SU-DHL-6 (cell line): ENCODE results near the gene RIN1.

Experiments
- H2AFZ ChIP-seq: fragments of 200-600 bp; sonication (generic); 2 replicates; pipeline ENCODE4 v1.6.1; 2014; ENCODE audit warnings: low read depth, mild to moderate bottlenecking, moderate library complexity, mixed read lengths, antibody characterized with exemption, low read length; ENCODE audit not compliant: severe bottlenecking
- H3F3A ChIP-seq: fragments of 200-600 bp; shearing (Covaris generic); 2 replicates; pipeline ENCODE4 v1.6.0; 2016; ENCODE audit warnings: antibody characterized with exemption, mild to moderate bottlenecking; ENCODE audit not compliant: insufficient read depth
- H3K27ac ChIP-seq: fragments of 200-600 bp; sonication (generic); 2 replicates; pipeline ENCODE4 v1.5.1; 2016; ENCODE audit warnings: low read depth, mild to moderate bottlenecking, low read length, moderate library complexity, mixed read lengths
- H3K27me3 ChIP-seq: fragments of 200-600 bp; sonication (generic), shearing (Covaris generic); 2 replicates; pipeline ENCODE4 v1.6.0; 2014; ENCODE audit warnings: mild to moderate bottlenecking, low read length
- H3K36me3 ChIP-seq: fragments of 200-600 bp; sonication (generic); 2 replicates; pipeline ENCODE4 v1.6.1; 2014; ENCODE audit warnings: mild to moderate bottlenecking, low read length, mixed read lengths
- H3K4me2 ChIP-seq: fragments of 300-600, 200-600 bp; shearing (Covaris generic), sonication (generic); 2 replicates; pipeline ENCODE4 v1.6.0; 2014; ENCODE audit warnings: low read length, low read depth, mild to moderate bottlenecking; ENCODE audit not compliant: poor library complexity, severe bottlenecking
- H3K4me3 ChIP-seq: fragments of 200-600 bp; sonication (generic); 2 replicates; pipeline ENCODE4 v1.5.1; 2014; ENCODE audit warnings: antibody characterized with exemption, low read length, mild to moderate bottlenecking, mixed read lengths; ENCODE audit not compliant: insufficient read depth, poor library complexity, severe bottlenecking
- H3K79me2 ChIP-seq: fragments of 200-600 bp; sonication (generic); 2 replicates; pipeline ENCODE4 v1.6.1; 2014; ENCODE audit warnings: mild to moderate bottlenecking, low read length, moderate library complexity; ENCODE audit not compliant: insufficient read depth
- H3K9ac ChIP-seq: fragments of 200-600 bp; sonication (generic); 2 replicates; pipeline ENCODE4 v1.7.0; 2014; ENCODE audit warnings: mild to moderate bottlenecking, low read length
- H3K9me2 ChIP-seq: fragments of 200-600 bp; sonication (generic); replicated peaks from 2 replicates; pipeline ENCODE4 v1.6.1; 2014; ENCODE audit warnings: low read length; ENCODE audit not compliant: insufficient read depth
- H3K9me3 ChIP-seq: fragments of 200-600 bp; sonication (generic); 2 replicates; pipeline ENCODE4 v1.6.1; 2014; ENCODE audit warnings: low read length, mixed read lengths; ENCODE audit not compliant: insufficient read depth
- H4K20me1 ChIP-seq: fragments of 200-600 bp; sonication (generic); 2 replicates; pipeline ENCODE4 v1.6.1; 2014; ENCODE audit warnings: low read depth, mild to moderate bottlenecking, antibody characterized with exemption, low read length, moderate library complexity, mixed read lengths
- CTCF ChIP-seq: fragments of 200-600 bp; sonication (generic); IDR thresholded peaks from one replicate; pipeline ENCODE4 v1.5.1; 2017; ENCODE audit warnings: antibody characterized with exemption, mild to moderate bottlenecking, low read length, moderate library complexity; ENCODE audit not compliant: insufficient read depth, poor library complexity, severe bottlenecking
- EZH2phosphoT487 ChIP-seq: fragments of 200-600 bp; sonication (generic), shearing (Covaris generic); conservative IDR thresholded peaks from 2 replicates; pipeline ENCODE4 v1.6.1; 2018; ENCODE audit warnings: mild to moderate bottlenecking, antibody characterized with exemption, low read length, moderate library complexity, mixed read lengths

The RIN1 gene

GRCh38 chr11:66334605-66335442, 1.4 kb downstream of the RIN1 start:
- Histone ChIP-seq H3K36me3 (no peaks in the 10 kb centered on the region), H3F3A (no peaks in the 10 kb centered on the region), H3K27ac (no peak overlapping the region), H2AFZ (no peak overlapping the region), H3K9ac (no peak overlapping the region), H3K4me2 (no peak overlapping the region), H3K27me3 (no peaks in the 10 kb centered on the region), H3K9me3 (no peaks in the 10 kb centered on the region), H3K9me2 (no peaks in the 10 kb centered on the region), H3K4me3 (no peak overlapping the region), H3K79me2 (no peaks in the 10 kb centered on the region), H4K20me1 (no peaks in the 10 kb centered on the region)
- TF ChIP-seq EZH2phosphoT487 (no peak), CTCF (no peak)

- Histone ChIP-seq H3K4me2 (no peak overlapping the region), H3K27me3 (no peaks in the 10 kb centered on the region), H3K9me2 (no peaks in the 10 kb centered on the region), H3K4me3 (no peak overlapping the region), H3K9me3 (no peaks in the 10 kb centered on the region), H3K9ac (no peak overlapping the region), H3K79me2 (no peaks in the 10 kb centered on the region), H2AFZ (no peak overlapping the region), H4K20me1 (no peaks in the 10 kb centered on the region), H3K27ac (no peak overlapping the region), H3F3A (no peaks in the 10 kb centered on the region), H3K36me3 (no peaks in the 10 kb centered on the region)
- TF ChIP-seq EZH2phosphoT487 (no peak), CTCF (no peak)
Observed at GRCh38 chr11:66333896-66334604, 2.2 kb downstream of the RIN1 start.

GRCh38 chr11:66333220-66333877, 2.9 kb downstream of the RIN1 start:
- no peaks in the 10 kb centered on the region for H3F3A ChIP-seq
- TF ChIP-seq EZH2phosphoT487 (no peak), CTCF (no peak)
- H3K9me3 ChIP-seq = no peaks in the 10 kb centered on the region
- H3K27ac ChIP-seq = no peak overlapping the region
- no peak overlapping the region for H3K4me3 ChIP-seq
- no peak overlapping the region for H3K9ac ChIP-seq
- H3K79me2 ChIP-seq = no peaks in the 10 kb centered on the region
- no peaks in the 10 kb centered on the region for H4K20me1 ChIP-seq
- no peaks in the 10 kb centered on the region for H3K36me3 ChIP-seq
- no peaks in the 10 kb centered on the region for H3K9me2 ChIP-seq
- H2AFZ ChIP-seq = no peak overlapping the region
- H3K4me2 ChIP-seq = no peak overlapping the region
- H3K27me3 ChIP-seq = no peaks in the 10 kb centered on the region
